OCI-LY7 (cell line): Measurements from ENCODE around the gene HCN1.

Source experiments
- CTCF ChIP-seq: fragments of 200-600 bp; sonication (generic); conservative IDR thresholded peaks from 2 replicates; pipeline ENCODE4 v1.5.1; 2014; ENCODE audit warnings: mild to moderate bottlenecking, antibody characterized with exemption, low read length, moderate library complexity, mixed read lengths
- EZH2phosphoT487 ChIP-seq: fragments of 200-600 bp; sonication (generic); IDR thresholded peaks from 2 replicates; pipeline ENCODE4 v1.6.1; 2018; ENCODE audit warnings: low read depth, borderline replicate concordance, mild to moderate bottlenecking, mixed run types, antibody characterized with exemption, low read length, moderate library complexity, mixed read lengths

GRCh38 chr5:45532826-45533624 is 163.2 kb downstream of the HCN1 start:
- no peak for TF ChIP-seq CTCF
- TF ChIP-seq EZH2phosphoT487, result no peak
